ENCODE measurements around the gene JAZF1. TPM values are rescaled to one million over a fixed set of nuclear protein-coding genes. Genes with fewer than 3 reads are reported as not detected.

Gene JAZF1
- total and polyA plus RNA-seq, 4 donors, result 5.2 to 16.5 (median 10.7) TPM

GRCh38 chr7:27840313-27840712 lies 340.3 kb downstream of the JAZF1 start:
- Histone ChIP-seq H3K4me3 (no peak overlapping the region), H3K9ac (ENCODE audit: insufficient read depth in 1 of 2, low read length in 2 of 2) (no peak overlapping the region), H3K27me3 (ENCODE audit: control insufficient read depth in 3 of 3, insufficient read depth in 3 of 3, low read length in 2 of 3) (no peaks in the 10 kb centered on the region), H3K9me3 (ENCODE audit: control insufficient read depth in 4 of 4, insufficient read depth in 3 of 4, low read length in 3 of 4) (no peaks in the 10 kb centered on the region), H3K27ac (ENCODE audit: low read depth in 1 of 2, low read length in 1 of 2) (no peak overlapping the region), H3K4me1 (ENCODE audit: control insufficient read depth in 5 of 5, insufficient read depth in 5 of 5, low read length in 5 of 5) (peaks cover 0 to 6% (median 0%) of the 10 kb centered on the region in 5 donors), H3K36me3 (ENCODE audit: control insufficient read depth in 4 of 4, insufficient read depth in 4 of 4, low read length in 4 of 4) (no peaks in the 10 kb centered on the region)
- no peak for TF ChIP-seq CTCF (IDR thresholded peaks at IDR 0.05; ENCODE audit: control extremely low read depth, extremely low read depth)
- 84 to 87% methylated on average over 8 of the region's 8 CpGs for WGBS, 2 donors
- ATAC-seq (ENCODE audit: insufficient read depth, low FRiP score) (no peak), DNase-seq (no peak)

GRCh38 chr7:27839099-27839498 lies 341.5 kb downstream of the JAZF1 start:
- no peak for DNase-seq
- no peak overlapping the region for H3K27ac ChIP-seq (ENCODE audit: low read depth in 1 of 2, low read length in 1 of 2)
- peaks cover 0 to 11% (median 1%) of the 10 kb centered on the region in 5 donors for H3K4me1 ChIP-seq (ENCODE audit: control insufficient read depth in 5 of 5, insufficient read depth in 5 of 5, low read length in 5 of 5)
- no peaks in the 10 kb centered on the region for H3K9me3 ChIP-seq (ENCODE audit: control insufficient read depth in 4 of 4, insufficient read depth in 3 of 4, low read length in 3 of 4)
- no peak overlapping the region for H3K9ac ChIP-seq (ENCODE audit: insufficient read depth in 1 of 2, low read length in 2 of 2)
- TF ChIP-seq CTCF (IDR thresholded peaks at IDR 0.05; ENCODE audit: control extremely low read depth, extremely low read depth), result no peak
- 94 to 96% methylated on average over 10 of the region's 10 CpGs for WGBS, 2 donors
- H3K36me3 ChIP-seq (ENCODE audit: control insufficient read depth in 4 of 4, insufficient read depth in 4 of 4, low read length in 4 of 4), result no peaks in the 10 kb centered on the region
- no peak for ATAC-seq (ENCODE audit: insufficient read depth, low FRiP score)
- H3K27me3 ChIP-seq (ENCODE audit: control insufficient read depth in 3 of 3, insufficient read depth in 3 of 3, low read length in 2 of 3), result no peaks in the 10 kb centered on the region
- H3K4me3 ChIP-seq, result no peak overlapping the region

GRCh38 chr7:27836536-27836935 lies 344.1 kb downstream of the JAZF1 start:
- 88 to 99% methylated on average over 2 of the region's 2 CpGs for WGBS, 2 donors

More at GRCh38 chr7:27836536-27836935, 344.1 kb downstream of the JAZF1 start:
- Histone ChIP-seq H3K9me3 (ENCODE audit: control insufficient read depth in 4 of 4, insufficient read depth in 3 of 4, low read length in 3 of 4) (no peaks in the 10 kb centered on the region), H3K9ac (ENCODE audit: insufficient read depth in 1 of 2, low read length in 2 of 2) (no peak overlapping the region), H3K27me3 (ENCODE audit: control insufficient read depth in 3 of 3, insufficient read depth in 3 of 3, low read length in 2 of 3) (no peaks in the 10 kb centered on the region), H3K36me3 (ENCODE audit: control insufficient read depth in 4 of 4, insufficient read depth in 4 of 4, low read length in 4 of 4) (peaks cover 0 to 9% (median 4%) of the 10 kb centered on the region in 4 donors), H3K27ac (ENCODE audit: low read depth in 1 of 2, low read length in 1 of 2) (no peak overlapping the region), H3K4me1 (ENCODE audit: control insufficient read depth in 5 of 5, insufficient read depth in 5 of 5, low read length in 5 of 5) (peaks cover 0 to 15% (median 1%) of the 10 kb centered on the region in 5 donors), H3K4me3 (no peak overlapping the region)
- no peak for ATAC-seq (ENCODE audit: insufficient read depth, low FRiP score)
- DNase-seq, result no peak
- TF ChIP-seq CTCF (IDR thresholded peaks at IDR 0.05; ENCODE audit: control extremely low read depth, extremely low read depth), result no peak

Measured in lung (tissue), 12 donors.